WTC11 (cell line): ENCODE measurements around the gene NAALADL2. TPM values are rescaled to one million over a fixed set of nuclear protein-coding genes. Genes with fewer than 3 reads are reported as not detected.

Experiments
- ATAC-seq: fragments of 200-7000 bp; cut with Tn5 transposase; 2 replicates; pipeline ENCODE4 v1.10.0; 2021; ENCODE audit warnings: mild to moderate bottlenecking, moderate library complexity
- CTCF ChIA-PET: fragments of 300-600 bp; sonication (Branson Sonifier 250); formaldehyde crosslinking; loops from one replicate; lab custom pipeline; 2021; ENCODE audit warnings: antibody characterized with exemption; lab: Charles Lee
- POLR2A ChIA-PET: fragments of 350-600 bp; sonication (Branson Sonifier 250); formaldehyde crosslinking; loops from one replicate; lab custom pipeline; 2021; ENCODE audit warnings: antibody characterized with exemption; lab: Charles Lee
- DNase-seq: peaks from one replicate; pipeline ENCODE4 v3.0.0; 2021; ENCODE audit warnings: low spot score
- H3K27ac Mint-ChIP-seq: 2 replicates; pipeline ENCODE4 v1.8.0; 2021; ENCODE audit warnings: mixed read lengths
- H3K27me3 Mint-ChIP-seq: 2 replicates; pipeline ENCODE4 v1.8.0; 2021; ENCODE audit warnings: low read depth, mild to moderate bottlenecking, moderate library complexity, mixed read lengths
- H3K36me3 Mint-ChIP-seq: 2 replicates; pipeline ENCODE4 v1.8.0; 2021; ENCODE audit warnings: mixed read lengths
- H3K4me1 Mint-ChIP-seq: 2 replicates; pipeline ENCODE4 v1.8.0; 2022; ENCODE audit warnings: mixed read lengths
- H3K4me3 Mint-ChIP-seq: 2 replicates; pipeline ENCODE4 v1.8.0; 2021; ENCODE audit warnings: mild to moderate bottlenecking, moderate library complexity, mixed read lengths
- H3K9me3 Mint-ChIP-seq: 2 replicates; pipeline ENCODE4 v1.8.0; 2021; ENCODE audit warnings: mixed read lengths
- ATF6 ChIP-seq: sonication (generic); formaldehyde crosslinking; IDR thresholded peaks from 2 replicates; pipeline ENCODE4 v1.8.1; 2023; ENCODE audit warnings: mild to moderate bottlenecking, missing genetic modification reagents
- CREB1 ChIP-seq: sonication (generic); formaldehyde crosslinking; IDR thresholded peaks from 2 replicates; pipeline ENCODE4 v1.8.0; 2023; ENCODE audit warnings: mild to moderate bottlenecking, missing genetic modification reagents
- CREM ChIP-seq: sonication (generic); formaldehyde crosslinking; IDR thresholded peaks from 2 replicates; pipeline ENCODE4 v1.8.1; 2022; ENCODE audit warnings: mild to moderate bottlenecking, missing genetic modification reagents, moderate library complexity
- ESRRA ChIP-seq: sonication (generic); formaldehyde crosslinking; IDR thresholded peaks from 2 replicates; pipeline ENCODE4 v1.8.1; 2022; ENCODE audit warnings: mild to moderate bottlenecking, missing genetic modification reagents, borderline replicate concordance
- GRHL2 ChIP-seq: fragments of 250-450 bp; sonication (Bioruptor Pico); IDR thresholded peaks from 2 replicates; pipeline ENCODE4 v1.8.0; 2022; ENCODE audit warnings: mild to moderate bottlenecking, moderate library complexity; ENCODE audit not compliant: insufficient replicate concordance, severe bottlenecking
- MXD4 ChIP-seq: fragments of 250-450 bp; sonication (Bioruptor Pico); IDR thresholded peaks from 2 replicates; pipeline ENCODE4 v1.8.0; 2021; ENCODE audit warnings: mild to moderate bottlenecking, moderate library complexity, borderline replicate concordance
- NFE2L1 ChIP-seq: sonication (generic); formaldehyde crosslinking; IDR thresholded peaks from 2 replicates; pipeline ENCODE4 v1.8.1; 2023; ENCODE audit warnings: missing genetic modification reagents
- NFYB ChIP-seq: sonication (generic); formaldehyde crosslinking; conservative IDR thresholded peaks from 2 replicates; pipeline ENCODE4 v1.8.0; 2022; ENCODE audit warnings: low read depth, missing genetic modification reagents
- RELA ChIP-seq: sonication (generic); formaldehyde crosslinking; IDR thresholded peaks from 2 replicates; pipeline ENCODE4 v1.8.1; 2022; ENCODE audit warnings: missing genetic modification reagents, mild to moderate bottlenecking, borderline replicate concordance
- SMAD3 ChIP-seq: sonication (generic); formaldehyde crosslinking; IDR thresholded peaks from 2 replicates; pipeline ENCODE4 v1.8.0; 2022; ENCODE audit warnings: missing genetic modification reagents, mild to moderate bottlenecking, borderline replicate concordance
- TCF7 ChIP-seq: sonication (generic); formaldehyde crosslinking; IDR thresholded peaks from 2 replicates; pipeline ENCODE4 v1.8.0; 2022; ENCODE audit warnings: mild to moderate bottlenecking, low read depth, missing genetic modification reagents, moderate library complexity
- TEAD4 ChIP-seq: sonication (generic); formaldehyde crosslinking; IDR thresholded peaks from 2 replicates; pipeline ENCODE4 v1.8.0; 2022; ENCODE audit warnings: mild to moderate bottlenecking, missing genetic modification reagents
- ZBTB21 ChIP-seq: sonication (generic); formaldehyde crosslinking; IDR thresholded peaks from 2 replicates; pipeline ENCODE4 v1.8.1; 2023; ENCODE audit warnings: mild to moderate bottlenecking, missing genetic modification reagents, borderline replicate concordance
- ZNF121 ChIP-seq: sonication (generic); formaldehyde crosslinking; IDR thresholded peaks from 2 replicates; pipeline ENCODE4 v1.8.0; 2023; ENCODE audit warnings: missing genetic modification reagents
- ZNF317 ChIP-seq: sonication (generic); formaldehyde crosslinking; IDR thresholded peaks from 2 replicates; pipeline ENCODE4 v1.8.1; 2023; ENCODE audit warnings: low read depth, mild to moderate bottlenecking, moderate library complexity, missing genetic modification reagents, borderline replicate concordance
- total RNA-seq: library from RNA; stranded (reverse); gene quantifications from 3 replicates; pipeline ENCODE4 v1.2.3, GENCODE V29; 2021
- TF ChIP-seq, protein P1 (sequence below): sonication (generic); formaldehyde crosslinking; IDR thresholded peaks from 2 replicates; pipeline ENCODE4 v1.8.0; 2022; ENCODE audit warnings: mild to moderate bottlenecking, missing genetic modification reagents
- TF ChIP-seq, protein P2 (sequence below): sonication (generic); formaldehyde crosslinking; IDR thresholded peaks from 2 replicates; pipeline ENCODE4 v1.8.0; 2022; ENCODE audit warnings: mild to moderate bottlenecking, missing genetic modification reagents
- TF ChIP-seq, protein P3 (sequence below): sonication (generic); formaldehyde crosslinking; IDR thresholded peaks from 2 replicates; pipeline ENCODE4 v1.8.1; 2023; ENCODE audit warnings: mild to moderate bottlenecking, missing genetic modification reagents
- TF ChIP-seq, protein P4 (sequence below): fragments of 250-450 bp; sonication (Bioruptor Pico); conservative IDR thresholded peaks from 2 replicates; pipeline ENCODE4 v1.9.0; 2021; ENCODE audit warnings: mild to moderate bottlenecking
- TF ChIP-seq, protein P5 (sequence below): sonication (generic); formaldehyde crosslinking; IDR thresholded peaks from 2 replicates; pipeline ENCODE4 v1.8.0; 2023; ENCODE audit warnings: missing genetic modification reagents, mild to moderate bottlenecking, borderline replicate concordance

Gene NAALADL2
- total RNA-seq, 1 experiment from 2014 or later, result 1.2 TPM

DNA sequence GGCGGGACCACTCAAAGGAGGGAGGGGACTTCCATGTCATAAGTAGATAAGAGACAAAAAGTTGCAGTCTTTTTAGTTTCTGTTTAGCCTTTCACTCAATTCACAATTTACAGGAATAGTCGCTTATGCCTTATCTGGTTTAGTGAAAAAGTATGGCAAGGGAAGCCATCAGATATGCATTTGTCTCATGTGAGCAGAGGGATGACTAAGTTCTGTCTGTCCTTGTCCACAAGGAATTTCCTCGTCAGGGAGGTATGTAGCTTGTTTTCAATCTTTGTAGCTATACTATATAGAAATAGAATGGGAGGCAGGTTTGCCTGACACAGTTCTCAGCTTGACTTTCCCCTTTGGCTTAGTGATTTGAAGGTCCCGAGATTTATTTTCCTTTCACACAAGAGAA is 882.8 kb downstream of the NAALADL2 start:
- peaks cover 9% of the 10 kb centered on the region for H3K9me3 Mint-ChIP-seq
- POLR2A ChIA-PET, result no interaction called here
- no peak overlapping the region for H3K4me3 Mint-ChIP-seq
- TF ChIP-seq, protein P1, sequence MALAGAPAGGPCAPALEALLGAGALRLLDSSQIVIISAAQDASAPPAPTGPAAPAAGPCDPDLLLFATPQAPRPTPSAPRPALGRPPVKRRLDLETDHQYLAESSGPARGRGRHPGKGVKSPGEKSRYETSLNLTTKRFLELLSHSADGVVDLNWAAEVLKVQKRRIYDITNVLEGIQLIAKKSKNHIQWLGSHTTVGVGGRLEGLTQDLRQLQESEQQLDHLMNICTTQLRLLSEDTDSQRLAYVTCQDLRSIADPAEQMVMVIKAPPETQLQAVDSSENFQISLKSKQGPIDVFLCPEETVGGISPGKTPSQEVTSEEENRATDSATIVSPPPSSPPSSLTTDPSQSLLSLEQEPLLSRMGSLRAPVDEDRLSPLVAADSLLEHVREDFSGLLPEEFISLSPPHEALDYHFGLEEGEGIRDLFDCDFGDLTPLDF (CRISPR knock-in tag), result no peak
- TF ChIP-seq ZNF121 (CRISPR knock-in tag) (no peak), ATF6 (CRISPR knock-in tag) (no peak), RELA (no peak), ZBTB21 (CRISPR knock-in tag) (no peak), ESRRA (CRISPR knock-in tag) (no peak), NFE2L1 (no peak), TEAD4 (no peak)
- TF ChIP-seq, protein P2, sequence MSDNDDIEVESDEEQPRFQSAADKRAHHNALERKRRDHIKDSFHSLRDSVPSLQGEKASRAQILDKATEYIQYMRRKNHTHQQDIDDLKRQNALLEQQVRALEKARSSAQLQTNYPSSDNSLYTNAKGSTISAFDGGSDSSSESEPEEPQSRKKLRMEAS (CRISPR knock-in tag), result no peak
- TF ChIP-seq, protein P3, sequence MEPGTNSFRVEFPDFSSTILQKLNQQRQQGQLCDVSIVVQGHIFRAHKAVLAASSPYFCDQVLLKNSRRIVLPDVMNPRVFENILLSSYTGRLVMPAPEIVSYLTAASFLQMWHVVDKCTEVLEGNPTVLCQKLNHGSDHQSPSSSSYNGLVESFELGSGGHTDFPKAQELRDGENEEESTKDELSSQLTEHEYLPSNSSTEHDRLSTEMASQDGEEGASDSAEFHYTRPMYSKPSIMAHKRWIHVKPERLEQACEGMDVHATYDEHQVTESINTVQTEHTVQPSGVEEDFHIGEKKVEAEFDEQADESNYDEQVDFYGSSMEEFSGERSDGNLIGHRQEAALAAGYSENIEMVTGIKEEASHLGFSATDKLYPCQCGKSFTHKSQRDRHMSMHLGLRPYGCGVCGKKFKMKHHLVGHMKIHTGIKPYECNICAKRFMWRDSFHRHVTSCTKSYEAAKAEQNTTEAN (CRISPR knock-in tag), result no peak
- TF ChIP-seq, protein P4, sequence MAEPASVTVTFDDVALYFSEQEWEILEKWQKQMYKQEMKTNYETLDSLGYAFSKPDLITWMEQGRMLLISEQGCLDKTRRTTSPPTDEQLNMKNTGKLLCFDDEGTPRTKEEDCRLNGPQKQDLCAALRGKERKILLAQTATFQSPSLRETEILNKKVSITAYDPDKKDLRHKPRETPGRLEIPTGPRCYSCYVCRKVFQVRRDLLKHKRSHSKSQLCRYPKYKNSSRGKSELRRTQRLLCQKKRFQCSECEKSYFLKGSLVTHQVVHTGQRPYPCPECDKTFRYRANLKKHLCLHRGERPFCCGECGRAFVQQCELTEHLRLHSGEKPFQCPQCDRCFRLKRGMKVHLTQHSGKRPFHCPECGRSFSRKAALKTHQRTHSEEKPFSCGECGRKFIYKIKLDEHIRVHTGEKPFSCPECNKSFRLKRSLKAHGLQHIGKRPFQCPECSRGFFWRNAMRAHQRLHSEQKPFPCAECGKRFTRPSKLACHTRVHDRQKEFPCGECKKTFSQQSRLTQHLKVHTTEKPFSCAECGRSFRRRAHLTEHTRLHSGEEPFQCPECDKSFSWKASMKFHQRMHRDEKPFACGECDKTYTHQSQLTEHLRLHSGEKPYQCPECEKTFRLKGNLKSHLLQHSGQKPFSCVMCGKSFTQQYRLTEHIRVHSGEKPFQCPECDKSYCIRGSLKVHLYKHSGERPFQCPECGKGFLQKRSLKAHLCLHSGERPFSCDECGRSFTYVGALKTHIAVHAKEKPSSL, result no peak
- CTCF ChIA-PET, result no interaction called here
- H3K4me1 Mint-ChIP-seq, result peaks cover 18% of the 10 kb centered on the region
- H3K27ac Mint-ChIP-seq, result no peak overlapping the region
- ATAC-seq, result no peak
- H3K27me3 Mint-ChIP-seq, result no peaks in the 10 kb centered on the region
- peaks cover 3% of the 10 kb centered on the region; the same call in 1 of the 2 replicates for H3K36me3 Mint-ChIP-seq
- DNase-seq, result no peak

- CTCF ChIA-PET, result no interaction called here
- Mint-ChIP-seq H3K4me1 (peaks cover 24% of the 10 kb centered on the region), H3K27me3 (no peaks in the 10 kb centered on the region)
- no peak for TF ChIP-seq TCF7
- TF ChIP-seq MXD4 (CRISPR knock-in tag), result no peak
- no peak for TF ChIP-seq SMAD3 (CRISPR knock-in tag)
- no peak for TF ChIP-seq CREM
- no peak for TF ChIP-seq CREB1 (CRISPR knock-in tag)
- TF ChIP-seq, protein P5, sequence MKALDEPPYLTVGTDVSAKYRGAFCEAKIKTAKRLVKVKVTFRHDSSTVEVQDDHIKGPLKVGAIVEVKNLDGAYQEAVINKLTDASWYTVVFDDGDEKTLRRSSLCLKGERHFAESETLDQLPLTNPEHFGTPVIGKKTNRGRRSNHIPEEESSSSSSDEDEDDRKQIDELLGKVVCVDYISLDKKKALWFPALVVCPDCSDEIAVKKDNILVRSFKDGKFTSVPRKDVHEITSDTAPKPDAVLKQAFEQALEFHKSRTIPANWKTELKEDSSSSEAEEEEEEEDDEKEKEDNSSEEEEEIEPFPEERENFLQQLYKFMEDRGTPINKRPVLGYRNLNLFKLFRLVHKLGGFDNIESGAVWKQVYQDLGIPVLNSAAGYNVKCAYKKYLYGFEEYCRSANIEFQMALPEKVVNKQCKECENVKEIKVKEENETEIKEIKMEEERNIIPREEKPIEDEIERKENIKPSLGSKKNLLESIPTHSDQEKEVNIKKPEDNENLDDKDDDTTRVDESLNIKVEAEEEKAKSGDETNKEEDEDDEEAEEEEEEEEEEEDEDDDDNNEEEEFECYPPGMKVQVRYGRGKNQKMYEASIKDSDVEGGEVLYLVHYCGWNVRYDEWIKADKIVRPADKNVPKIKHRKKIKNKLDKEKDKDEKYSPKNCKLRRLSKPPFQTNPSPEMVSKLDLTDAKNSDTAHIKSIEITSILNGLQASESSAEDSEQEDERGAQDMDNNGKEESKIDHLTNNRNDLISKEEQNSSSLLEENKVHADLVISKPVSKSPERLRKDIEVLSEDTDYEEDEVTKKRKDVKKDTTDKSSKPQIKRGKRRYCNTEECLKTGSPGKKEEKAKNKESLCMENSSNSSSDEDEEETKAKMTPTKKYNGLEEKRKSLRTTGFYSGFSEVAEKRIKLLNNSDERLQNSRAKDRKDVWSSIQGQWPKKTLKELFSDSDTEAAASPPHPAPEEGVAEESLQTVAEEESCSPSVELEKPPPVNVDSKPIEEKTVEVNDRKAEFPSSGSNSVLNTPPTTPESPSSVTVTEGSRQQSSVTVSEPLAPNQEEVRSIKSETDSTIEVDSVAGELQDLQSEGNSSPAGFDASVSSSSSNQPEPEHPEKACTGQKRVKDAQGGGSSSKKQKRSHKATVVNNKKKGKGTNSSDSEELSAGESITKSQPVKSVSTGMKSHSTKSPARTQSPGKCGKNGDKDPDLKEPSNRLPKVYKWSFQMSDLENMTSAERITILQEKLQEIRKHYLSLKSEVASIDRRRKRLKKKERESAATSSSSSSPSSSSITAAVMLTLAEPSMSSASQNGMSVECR (CRISPR knock-in tag), result no peak
- TF ChIP-seq GRHL2 (CRISPR knock-in tag), result no peak
- TF ChIP-seq TEAD4, result no peak
- TF ChIP-seq RELA, result no peak
- TF ChIP-seq ZNF317, result no peak
- no peak for TF ChIP-seq NFYB
- TF ChIP-seq ATF6 (CRISPR knock-in tag), result no peak
Measured at GRCh38 chr3:175743733-175744400, 884.7 kb downstream of the NAALADL2 start.

More at GRCh38 chr3:175743733-175744400, 884.7 kb downstream of the NAALADL2 start:
- Mint-ChIP-seq H3K9me3 (peaks cover 11% of the 10 kb centered on the region), H3K4me3 (no peak overlapping the region), H3K36me3 (peaks cover 3% of the 10 kb centered on the region; the same call in 1 of the 2 replicates), H3K27ac (no peak overlapping the region)
- DNase-seq, result no peak
- ATAC-seq, result no peak
- POLR2A ChIA-PET, result interaction anchor here (0.6 kb wide), 1 partner anchor 95 kb away, joined by 3 read pairs; no protein-coding TSS in a partner anchor
